Cardiac muscle cell (in vitro differentiated cells and primary cell): ENCODE results near the gene LRRC4C. TPM values are rescaled to one million over a fixed set of nuclear protein-coding genes. Genes with fewer than 3 reads are reported as not detected.

Experiments used
- DNase-seq, 2 donors: peaks; one replicate each; pipeline versions ENCODE4 v3.0.0 to v3.0.0-alpha.2; 2010 to 2017; ENCODE audit warnings: low read depth in 1 of 2, low spot score in 1 of 2
- H3K27ac ChIP-seq: fragments of 200-600 bp; sonication (generic); 2 replicates; pipeline ENCODE4 v1.5.1; 2016
- H3K27me3 ChIP-seq: fragments of 200-600 bp; sonication (generic); 2 replicates; pipeline ENCODE4 v1.6.0; 2016; ENCODE audit warnings: control low read depth
- H3K36me3 ChIP-seq: fragments of 200-600 bp; sonication (generic); 2 replicates; pipeline ENCODE4 v1.5.1; 2016; ENCODE audit warnings: control low read depth
- H3K4me1 ChIP-seq: fragments of 200-600 bp; sonication (generic); 2 replicates; pipeline ENCODE4 v1.8.1; 2017; ENCODE audit warnings: low read depth, mild to moderate bottlenecking, mixed run types
- H3K4me3 ChIP-seq: fragments of 200-600 bp; sonication (generic); 2 replicates; pipeline ENCODE4 v1.5.1; 2016; ENCODE audit warnings: mild to moderate bottlenecking
- H3K9me3 ChIP-seq: fragments of 200-600 bp; sonication (generic); 2 replicates; pipeline ENCODE4 v1.5.1; 2017; ENCODE audit warnings: low read depth, mild to moderate bottlenecking, control low read depth
- polyA plus RNA-seq: library from polyadenylated mRNA; unstranded; fragments of >200 nt; fragmentation: Nextera tagmentation; extraction: Ambion mirVana; gene quantifications from 2 replicates; pipeline ENCODE4 v1.2.1, GENCODE V29; 2016
- total RNA-seq: library from RNA; depleted of rRNA; stranded (reverse); fragments of >200 nt; gene quantifications from 2 replicates; pipeline ENCODE4 v1.2.3, GENCODE V29; 2016
- TF ChIP-seq, protein P1 (sequence below): IDR thresholded peaks from 2 replicates; pipeline ENCODE4 v1.5.1; 2012; ENCODE audit warnings: low read depth, mild to moderate bottlenecking, low read length

The LRRC4C gene
- total and polyA plus RNA-seq, 2 experiments from 2014 or later: 0.66 to 0.77 TPM

GRCh38 chr11:40517122-40517521, 942.3 kb downstream of the LRRC4C start:
- H3K4me1 ChIP-seq: no peaks in the 10 kb centered on the region
- H3K4me3 ChIP-seq: no peak overlapping the region
- no peaks in the 10 kb centered on the region for H3K9me3 ChIP-seq
- H3K27me3 ChIP-seq: no peaks in the 10 kb centered on the region
- H3K27ac ChIP-seq: no peak overlapping the region
- H3K36me3 ChIP-seq: no peaks in the 10 kb centered on the region
- DNase-seq: no peak
- TF ChIP-seq, protein P1, sequence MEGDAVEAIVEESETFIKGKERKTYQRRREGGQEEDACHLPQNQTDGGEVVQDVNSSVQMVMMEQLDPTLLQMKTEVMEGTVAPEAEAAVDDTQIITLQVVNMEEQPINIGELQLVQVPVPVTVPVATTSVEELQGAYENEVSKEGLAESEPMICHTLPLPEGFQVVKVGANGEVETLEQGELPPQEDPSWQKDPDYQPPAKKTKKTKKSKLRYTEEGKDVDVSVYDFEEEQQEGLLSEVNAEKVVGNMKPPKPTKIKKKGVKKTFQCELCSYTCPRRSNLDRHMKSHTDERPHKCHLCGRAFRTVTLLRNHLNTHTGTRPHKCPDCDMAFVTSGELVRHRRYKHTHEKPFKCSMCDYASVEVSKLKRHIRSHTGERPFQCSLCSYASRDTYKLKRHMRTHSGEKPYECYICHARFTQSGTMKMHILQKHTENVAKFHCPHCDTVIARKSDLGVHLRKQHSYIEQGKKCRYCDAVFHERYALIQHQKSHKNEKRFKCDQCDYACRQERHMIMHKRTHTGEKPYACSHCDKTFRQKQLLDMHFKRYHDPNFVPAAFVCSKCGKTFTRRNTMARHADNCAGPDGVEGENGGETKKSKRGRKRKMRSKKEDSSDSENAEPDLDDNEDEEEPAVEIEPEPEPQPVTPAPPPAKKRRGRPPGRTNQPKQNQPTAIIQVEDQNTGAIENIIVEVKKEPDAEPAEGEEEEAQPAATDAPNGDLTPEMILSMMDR: no peak

DNA sequence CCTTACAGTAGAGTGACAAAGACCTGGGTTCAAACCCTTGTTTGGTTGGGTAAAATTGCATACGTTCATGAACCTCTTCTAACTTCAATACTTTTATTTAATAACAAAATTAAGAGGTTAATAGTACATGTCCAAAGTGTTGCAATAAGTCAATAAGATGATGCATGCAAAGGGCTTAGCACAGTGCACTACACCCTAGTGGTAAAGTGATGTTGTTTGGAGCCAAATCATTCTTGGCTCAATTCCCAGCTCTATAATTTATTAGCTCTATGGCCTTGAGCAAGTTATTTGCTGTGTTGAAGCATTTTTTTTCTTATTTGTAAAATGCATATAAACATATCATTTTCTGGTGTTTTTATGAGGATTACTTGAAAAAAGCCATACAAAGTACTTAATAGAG, 945.3 kb downstream of the LRRC4C start:
- DNase-seq: no peak
- TF ChIP-seq, protein P1: no peak
- H3K4me3 ChIP-seq: no peak overlapping the region
- no peaks in the 10 kb centered on the region for H3K27me3 ChIP-seq
- no peaks in the 10 kb centered on the region for H3K4me1 ChIP-seq
- no peaks in the 10 kb centered on the region for H3K9me3 ChIP-seq
- H3K36me3 ChIP-seq: no peaks in the 10 kb centered on the region
- no peak overlapping the region for H3K27ac ChIP-seq

GRCh38 chr11:40513281-40513680, 946.2 kb downstream of the LRRC4C start:
- TF ChIP-seq, protein P1: no peak
- H3K4me1 ChIP-seq: no peaks in the 10 kb centered on the region
- no peak overlapping the region for H3K4me3 ChIP-seq
- no peaks in the 10 kb centered on the region for H3K27me3 ChIP-seq
- H3K27ac ChIP-seq: no peak overlapping the region
- H3K9me3 ChIP-seq: no peaks in the 10 kb centered on the region
- DNase-seq: peak in 1 of 2 donors; percentile 1
- no peaks in the 10 kb centered on the region for H3K36me3 ChIP-seq

- no peak for DNase-seq
- Histone ChIP-seq H3K4me3 (no peak overlapping the region), H3K4me1 (no peaks in the 10 kb centered on the region), H3K9me3 (no peaks in the 10 kb centered on the region), H3K27me3 (no peaks in the 10 kb centered on the region), H3K36me3 (no peaks in the 10 kb centered on the region), H3K27ac (no peak overlapping the region)
- TF ChIP-seq, protein P1: no peak
Measured at GRCh38 chr11:40508303-40508702, 951.1 kb downstream of the LRRC4C start.

DNA sequence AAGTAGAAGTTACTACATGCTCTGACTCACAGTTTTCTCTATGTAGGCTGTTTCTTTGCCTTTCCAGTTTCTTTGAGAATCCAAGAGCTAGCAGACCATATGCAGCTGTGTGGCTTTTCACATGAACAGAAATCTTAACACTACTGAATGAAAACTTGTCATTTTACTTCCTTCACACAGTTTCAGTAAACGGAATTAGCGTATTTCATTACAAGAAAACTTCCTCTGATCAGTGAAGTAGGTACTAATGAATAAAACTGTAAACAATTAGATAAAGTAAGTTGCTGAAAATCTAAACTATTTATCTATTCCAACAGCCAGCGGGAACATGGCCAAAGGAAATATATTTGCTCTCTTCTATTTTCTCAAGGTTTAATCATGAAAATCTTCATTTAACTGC, 953.2 kb downstream of the LRRC4C start:
- no peaks in the 10 kb centered on the region for H3K9me3 ChIP-seq
- no peak for DNase-seq
- TF ChIP-seq, protein P1: no peak
- H3K27ac ChIP-seq: no peak overlapping the region
- no peak overlapping the region for H3K4me3 ChIP-seq
- no peaks in the 10 kb centered on the region for H3K4me1 ChIP-seq
- H3K36me3 ChIP-seq: no peaks in the 10 kb centered on the region
- H3K27me3 ChIP-seq: no peaks in the 10 kb centered on the region

DNA sequence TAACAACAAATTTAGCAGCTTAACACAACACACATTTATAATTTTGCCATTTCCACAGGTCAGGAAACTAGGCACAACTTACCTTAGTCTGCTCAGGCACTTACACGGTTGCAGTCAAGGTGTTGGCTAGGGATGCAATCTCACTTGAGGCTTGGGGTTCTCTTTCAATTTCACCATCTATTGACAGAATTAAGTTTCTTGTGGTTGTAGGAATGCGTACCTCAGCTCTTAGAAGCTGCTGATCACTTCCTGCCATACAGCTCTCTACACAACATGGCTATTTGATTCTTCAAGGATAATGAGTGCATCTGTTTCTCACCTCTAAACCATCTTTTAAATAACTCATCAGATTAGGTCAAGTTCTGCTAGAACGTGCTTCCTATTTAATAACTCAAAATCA, 968.1 kb downstream of the LRRC4C start:
- Histone ChIP-seq H3K4me1 (no peaks in the 10 kb centered on the region), H3K4me3 (no peak overlapping the region), H3K36me3 (no peaks in the 10 kb centered on the region), H3K27me3 (no peaks in the 10 kb centered on the region), H3K9me3 (no peaks in the 10 kb centered on the region), H3K27ac (no peak overlapping the region)
- TF ChIP-seq, protein P1: no peak
- no peak for DNase-seq
